ENCODE results near the gene CNTNAP1.

The CNTNAP1 gene

GRCh38 chr17:42691021-42691545, 8.8 kb downstream of the CNTNAP1 start:
- DNase-seq (ENCODE audit: low read depth in 1 of 2, low spot score in 1 of 2), result no peak
- H3K27ac ChIP-seq (replicated peaks), result no peak overlapping the region

GRCh38 chr17:42692489-42692888, 10.2 kb downstream of the CNTNAP1 start:
- Histone ChIP-seq H3K27me3 (ENCODE audit: insufficient read depth, poor library complexity, severe bottlenecking) (no peaks in the 10 kb centered on the region), H3K4me3 (replicated peaks; ENCODE audit: insufficient read depth, low read length) (no peak overlapping the region), H3K27ac (replicated peaks) (no peak overlapping the region)
- no peak for DNase-seq (ENCODE audit: low read depth in 1 of 2, low spot score in 1 of 2)
- TF ChIP-seq POLR2AphosphoS5 (IDR thresholded peaks at IDR 0.05; ENCODE audit: low read depth) (no peak), GABPA (IDR thresholded peaks at IDR 0.05; ENCODE audit: low read depth) (no peak), CTCF (IDR thresholded peaks at IDR 0.05; ENCODE audit: insufficient read depth, low read length) (no peak), SPI1 (IDR thresholded peaks at IDR 0.05; ENCODE audit: borderline replicate concordance, low read depth) (no peak), REST (IDR thresholded peaks at IDR 0.05; ENCODE audit: insufficient replicate concordance, low read depth) (no peak)

More at GRCh38 chr17:42691021-42691545, 8.8 kb downstream of the CNTNAP1 start:
- TF ChIP-seq GABPA (IDR thresholded peaks at IDR 0.05; ENCODE audit: low read depth) (no peak), SPI1 (IDR thresholded peaks at IDR 0.05; ENCODE audit: borderline replicate concordance, low read depth) (no peak), REST (IDR thresholded peaks at IDR 0.05; ENCODE audit: insufficient replicate concordance, low read depth) (no peak), POLR2AphosphoS5 (IDR thresholded peaks at IDR 0.05; ENCODE audit: low read depth) (no peak), CTCF (IDR thresholded peaks at IDR 0.05; ENCODE audit: insufficient read depth, low read length) (no peak)
- Histone ChIP-seq H3K4me3 (replicated peaks; ENCODE audit: insufficient read depth, low read length) (no peak overlapping the region), H3K27me3 (ENCODE audit: insufficient read depth, poor library complexity, severe bottlenecking) (no peaks in the 10 kb centered on the region)

GRCh38 chr17:42694524-42694923, 12.2 kb downstream of the CNTNAP1 start:
- Histone ChIP-seq H3K27ac (replicated peaks) (no peak overlapping the region), H3K27me3 (ENCODE audit: insufficient read depth, poor library complexity, severe bottlenecking) (no peaks in the 10 kb centered on the region), H3K4me3 (replicated peaks; ENCODE audit: insufficient read depth, low read length) (no peak overlapping the region)
- no peak for DNase-seq (ENCODE audit: low read depth in 1 of 2, low spot score in 1 of 2)
- TF ChIP-seq POLR2AphosphoS5 (IDR thresholded peaks at IDR 0.05; ENCODE audit: low read depth), result no peak
- TF ChIP-seq REST (IDR thresholded peaks at IDR 0.05; ENCODE audit: insufficient replicate concordance, low read depth), result no peak
- no peak for TF ChIP-seq GABPA (IDR thresholded peaks at IDR 0.05; ENCODE audit: low read depth)
- no peak for TF ChIP-seq CTCF (IDR thresholded peaks at IDR 0.05; ENCODE audit: insufficient read depth, low read length)
- TF ChIP-seq SPI1 (IDR thresholded peaks at IDR 0.05; ENCODE audit: borderline replicate concordance, low read depth), result no peak
